HCT116 (cell line): ENCODE measurements around the gene PLK5.

ENCODE experiments used
- CEBPB ChIP-seq: IDR thresholded peaks from 2 replicates; pipeline ENCODE4 v1.6.1; 2012; ENCODE audit warnings: low read depth
- CTCF ChIP-seq, 3 experiments: fragments of 200-600 bp in 1 of 3; sonication (generic) in 1 of 3; IDR thresholded peaks in 2 of 3; conservative IDR thresholded peaks in 1 of 3; 2 replicates each; pipeline ENCODE4 v1.5.1; 2012 to 2017; ENCODE audit warnings: low read depth in 2 of 3, low read length in 2 of 3, antibody characterized with exemption in 1 of 3, borderline replicate concordance in 1 of 3, control low read depth in 1 of 3, mild to moderate bottlenecking in 1 of 3, mixed read lengths in 1 of 3, mixed run types in 1 of 3, moderate library complexity in 1 of 3; ENCODE audit not compliant: insufficient read depth in 1 of 3
- EGR1 ChIP-seq: IDR thresholded peaks from 2 replicates; pipeline ENCODE4 v1.6.1; 2012; ENCODE audit warnings: low read depth
- EZH2 ChIP-seq: fragments of 200-600 bp; sonication (generic); IDR thresholded peaks from 2 replicates; pipeline ENCODE4 v1.6.1; 2017; ENCODE audit warnings: antibody characterized with exemption, mixed run types
- POLR2A ChIP-seq: IDR thresholded peaks from 2 replicates; pipeline ENCODE4 v1.7.0; 2011; ENCODE audit warnings: borderline replicate concordance; ENCODE audit not compliant: insufficient read depth, insufficient read length; ENCODE audit errors: extremely low read depth
- RAD21 ChIP-seq: IDR thresholded peaks from 2 replicates; pipeline ENCODE4 v1.6.1; 2012; ENCODE audit warnings: low read depth, mild to moderate bottlenecking
- YY1 ChIP-seq: IDR thresholded peaks from 2 replicates; pipeline ENCODE4 v1.6.1; 2011; ENCODE audit warnings: low read length, low read depth, moderate library complexity, mild to moderate bottlenecking; ENCODE audit not compliant: insufficient replicate concordance; ENCODE audit errors: extremely low read depth

GRCh38 chr19:1482361-1483130 is 41.3 kb upstream of the PLK5 start:
- TF ChIP-seq CTCF (IDR thresholded peaks at IDR 0.05 in 2 of 3, conservative IDR thresholded peaks at IDR 0.05 in 1 of 3; ENCODE audit: borderline replicate concordance in 1 of 3, insufficient read depth in 1 of 3, low read depth in 2 of 3, low read length in 2 of 3) (no peak), EZH2 (no peak), POLR2A (no peak), EGR1 (no peak), YY1 (no peak), CEBPB (no peak), RAD21 (no peak)
